HepG2 (cell line): Measurements from ENCODE around the gene SLITRK1. TPM values are rescaled to one million over a fixed set of nuclear protein-coding genes. Genes with fewer than 3 reads are reported as not detected.

Source experiments
- ATAC-seq: fragments of 200-7000 bp; cut with Tn5 transposase; 3 replicates; pipeline ENCODE4 v1.9.1; 2020; ENCODE audit warnings: mild to moderate bottlenecking, moderate library complexity
- Bru-seq: library from RNA; stranded (reverse); fragments of 400-500 nt; gene quantifications from one replicate; lab custom pipeline; 2021; lab: Mats Ljungman, UMichigan
- BruChase-seq, 2 experiments: library from RNA; stranded (reverse); fragments of 400-500 nt; gene quantifications; one replicate each; lab custom pipeline; 2021; lab: Mats Ljungman, UMichigan
- BruUV-seq: library from RNA; stranded (reverse); fragments of 400-500 nt; replicated peaks from 2 replicates; lab custom pipeline; 2021; lab: Mats Ljungman, UMichigan
- CTCF ChIA-PET: fragments of 300-600 bp; formaldehyde crosslinking; extraction: SDS; loops from one replicate; lab custom pipeline; 2021; ENCODE audit warnings: low total read pairs, inconsistent platforms, low intra/inter-chr PET ratio; lab: Yijun Ruan, JAX
- POLR2A ChIA-PET: fragments of 350-600 bp; sonication (Branson Sonifier 250); formaldehyde crosslinking; loops from one replicate; lab custom pipeline; 2020; ENCODE audit warnings: antibody characterized with exemption, inconsistent platforms; lab: Yijun Ruan, JAX
- DNase-seq: peaks from one replicate; pipeline ENCODE4 v3.0.0-alpha.2; 2015; ENCODE audit warnings: low spot score
- FAIRE-seq: peaks from 3 replicates; lab custom pipeline; 2011; peaks lifted over from hg19 to GRCh38; lab: Jason Lieb, UNC
- H2AFZ ChIP-seq: one replicate; pipeline ENCODE4 v1.6.1; 2011; ENCODE audit warnings: low read length, inconsistent platforms
- H3K27ac ChIP-seq: fragments of 300-600 bp; 3 replicates; pipeline ENCODE4 v1.8.0; 2011; ENCODE audit warnings: mixed run types, mild to moderate bottlenecking, mixed read lengths, low read length, inconsistent platforms; ENCODE audit not compliant: insufficient read depth; ENCODE audit errors: extremely low read length
- H3K27me3 ChIP-seq, 2 experiments: fragments of 200-600 bp in 1 of 2; 2 replicates in 1 of 2; 3 replicates in 1 of 2; pipeline versions ENCODE4 v1.6.0 to v1.8.0; 2011; ENCODE audit warnings: low read length in 2 of 2, mild to moderate bottlenecking in 2 of 2, moderate library complexity in 2 of 2, inconsistent platforms in 1 of 2; ENCODE audit not compliant: insufficient read depth in 2 of 2, control insufficient read depth in 1 of 2
- H3K36me3 ChIP-seq, 2 experiments: fragments of 200-600 bp in 1 of 2; replicated peaks in 1 of 2; 2 replicates in 1 of 2; 3 replicates in 1 of 2; pipeline versions ENCODE4 v1.5.1 to v1.8.0; 2011; ENCODE audit warnings: low read length in 2 of 2, inconsistent platforms in 1 of 2; ENCODE audit not compliant: insufficient read depth in 2 of 2, control insufficient read depth in 1 of 2
- H3K4me1 ChIP-seq: 2 replicates; pipeline ENCODE4 v1.5.1; 2012; ENCODE audit warnings: low read length, inconsistent platforms; ENCODE audit not compliant: insufficient read depth
- H3K4me2 ChIP-seq: 2 replicates; pipeline ENCODE4 v1.6.0; 2011; ENCODE audit warnings: low read depth, low read length, inconsistent platforms
- H3K4me3 ChIP-seq, 3 experiments: fragments of 200-600 bp in 1 of 3; sonication (generic), shearing (Covaris generic) in 1 of 3; replicated peaks in 1 of 3; 2 replicates each; pipeline ENCODE4 v1.5.1; 2011 to 2016; ENCODE audit warnings: low read length in 3 of 3, inconsistent platforms in 2 of 3, low read depth in 2 of 3, mild to moderate bottlenecking in 2 of 3, control low read depth in 1 of 3, mixed read lengths in 1 of 3; ENCODE audit not compliant: insufficient read depth in 1 of 3
- H3K79me2 ChIP-seq: one replicate; pipeline ENCODE4 v1.6.1; 2011; ENCODE audit warnings: low read length, inconsistent platforms; ENCODE audit not compliant: insufficient read depth
- H3K9ac ChIP-seq: 2 replicates; pipeline ENCODE4 v1.6.0; 2011; ENCODE audit warnings: mild to moderate bottlenecking, low read depth, low read length, inconsistent platforms; ENCODE audit not compliant: insufficient read depth
- H3K9me3 ChIP-seq: 2 replicates; pipeline ENCODE4 v1.5.1; 2012; ENCODE audit warnings: mild to moderate bottlenecking, low read length
- H4K20me1 ChIP-seq: 2 replicates; pipeline ENCODE4 v1.6.0; 2011; ENCODE audit warnings: inconsistent platforms, mild to moderate bottlenecking, low read length, moderate library complexity; ENCODE audit not compliant: insufficient read depth
- ARID3A ChIP-seq: IDR thresholded peaks from 2 replicates; pipeline ENCODE4 v1.6.1; 2012; ENCODE audit warnings: low read depth, low read length, improper control_type of control experiment
- CENPBD1 ChIP-seq: sonication (generic); formaldehyde crosslinking; IDR thresholded peaks from 2 replicates; pipeline ENCODE4 v1.8.0; 2022; ENCODE audit warnings: missing genetic modification reagents, low read depth, mild to moderate bottlenecking, borderline replicate concordance
- EHMT2 ChIP-seq: fragments of 200-600 bp; sonication (generic); IDR thresholded peaks from 2 replicates; pipeline ENCODE4 v1.7.0; 2017; ENCODE audit warnings: antibody characterized with exemption, low read depth, low read length, borderline replicate concordance
- HNF4A ChIP-seq: sonication (generic); formaldehyde crosslinking; IDR thresholded peaks from 2 replicates; pipeline ENCODE4 v1.4.0; 2020; ENCODE audit warnings: missing genetic modification reagents
- MIER2 ChIP-seq: IDR thresholded peaks from 2 replicates; pipeline ENCODE4 v1.6.1; 2016; ENCODE audit warnings: missing biosample characterization, missing genetic modification reagents
- NFE2 ChIP-seq: sonication (generic); formaldehyde crosslinking; IDR thresholded peaks from 2 replicates; pipeline ENCODE4 v1.4.0; 2020; ENCODE audit warnings: missing genetic modification reagents
- REST ChIP-seq, 2 experiments: IDR thresholded peaks; 2 replicates each; pipeline ENCODE4 v1.6.1; 2011 to 2012; ENCODE audit warnings: low read length in 2 of 2, borderline replicate concordance in 1 of 2, low read depth in 1 of 2, mild to moderate bottlenecking in 1 of 2, moderate library complexity in 1 of 2
- SALL1 ChIP-seq: sonication (generic); formaldehyde crosslinking; IDR thresholded peaks from 2 replicates; pipeline ENCODE4 v1.8.0; 2022; ENCODE audit warnings: mild to moderate bottlenecking, missing genetic modification reagents
- SRF ChIP-seq: IDR thresholded peaks from 2 replicates; pipeline ENCODE4 v1.6.1; 2011; ENCODE audit warnings: mild to moderate bottlenecking, low read depth, low read length, moderate library complexity
- ZNF616 ChIP-seq: sonication (generic); formaldehyde crosslinking; IDR thresholded peaks from 2 replicates; pipeline ENCODE4 v1.5.0; 2020; ENCODE audit warnings: low read depth, mild to moderate bottlenecking, missing genetic modification reagents
- WGBS: methylation state at CpG from one replicate; pipeline ENCODE4 v1.1.6; 2017; ENCODE audit warnings: low lambda C conversion rate; 5-methylcytosine and 5-hydroxymethylcytosine counted together
- in situ Hi-C: cut with HindIII; loops from 2 replicates; pipeline ENCODE4 v1.10.0; 2017; ENCODE audit warnings: low pct_unique_long_range_greater_than_20kb; ENCODE audit not compliant: extremely low pct_ligation_motif_present
- intact Hi-C: fragments of 100-400 bp; cut with micrococcal nuclease; formaldehyde crosslinking; loops from one replicate; pipeline ENCODE4 v1.10.0; 2022; ENCODE audit not compliant: unreplicated experiment
- long read RNA-seq, 2 experiments: library from RNA in 1 of 2; library from polyadenylated mRNA in 1 of 2; stranded (forward) in 1 of 2; unstranded in 1 of 2; transcript quantifications; one replicate each; pipeline ENCODE4 v2.0.0, GENCODE V29; 2019 to 2022
- polyA minus RNA-seq, 3 experiments: library from RNA; depleted of rRNA, polyadenylated mRNA; stranded (reverse); fragments of >200 nt; gene quantifications; 2 replicates each; pipeline ENCODE4 v1.2.3, GENCODE V29; 2011; ENCODE audit warnings: low replicate concordance in 1 of 3
- polyA plus RNA-seq, 8 experiments: library from polyadenylated mRNA; depleted of rRNA in 3 of 8; stranded (reverse) in 7 of 8; unstranded in 1 of 8; fragments of >200 nt; fragmentation: Illumina TruSeq in 4 of 8; extraction: Trizol in 4 of 8; gene quantifications; 2 replicates each; pipeline versions ENCODE4 v1.2.1 to v1.2.3, GENCODE V29; 2011 to 2016; ENCODE audit warnings: low read depth in 4 of 8, missing spikeins in 1 of 8, mixed read lengths in 1 of 8; ENCODE audit not compliant: insufficient read depth in 1 of 8
- total RNA-seq, 5 experiments: library from RNA; depleted of rRNA; stranded (reverse); fragments of >200 nt; fragmentation: Illumina TruSeq; extraction: Trizol; gene quantifications; 2 replicates each; pipeline ENCODE4 v1.2.3, GENCODE V29; 2016; ENCODE audit warnings: low read depth in 1 of 5

SLITRK1 gene, protein sequence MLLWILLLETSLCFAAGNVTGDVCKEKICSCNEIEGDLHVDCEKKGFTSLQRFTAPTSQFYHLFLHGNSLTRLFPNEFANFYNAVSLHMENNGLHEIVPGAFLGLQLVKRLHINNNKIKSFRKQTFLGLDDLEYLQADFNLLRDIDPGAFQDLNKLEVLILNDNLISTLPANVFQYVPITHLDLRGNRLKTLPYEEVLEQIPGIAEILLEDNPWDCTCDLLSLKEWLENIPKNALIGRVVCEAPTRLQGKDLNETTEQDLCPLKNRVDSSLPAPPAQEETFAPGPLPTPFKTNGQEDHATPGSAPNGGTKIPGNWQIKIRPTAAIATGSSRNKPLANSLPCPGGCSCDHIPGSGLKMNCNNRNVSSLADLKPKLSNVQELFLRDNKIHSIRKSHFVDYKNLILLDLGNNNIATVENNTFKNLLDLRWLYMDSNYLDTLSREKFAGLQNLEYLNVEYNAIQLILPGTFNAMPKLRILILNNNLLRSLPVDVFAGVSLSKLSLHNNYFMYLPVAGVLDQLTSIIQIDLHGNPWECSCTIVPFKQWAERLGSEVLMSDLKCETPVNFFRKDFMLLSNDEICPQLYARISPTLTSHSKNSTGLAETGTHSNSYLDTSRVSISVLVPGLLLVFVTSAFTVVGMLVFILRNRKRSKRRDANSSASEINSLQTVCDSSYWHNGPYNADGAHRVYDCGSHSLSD
- total RNA-seq (2016; rRNA removed; fragmentation: Illumina TruSeq; extraction: Trizol) (not detected in 2 replicates), polyA plus RNA-seq (2011; rRNA removed) (not detected in 2 replicates), polyA minus RNA-seq (2011; rRNA and poly(A)+ RNA removed; ENCODE audit: low replicate concordance) (not detected in 2 replicates), Bru-seq, nascent RNA (not detected), BruChase-seq, experiment 1, labeled RNA remaining after a 6-hour chase (not detected), BruChase-seq, experiment 2, labeled RNA remaining after a 2-hour chase (not detected)
- not detected in 2 replicates for total RNA-seq (2016; cell fraction: cytosol; rRNA removed; fragmentation: Illumina TruSeq; extraction: Trizol; ENCODE audit: low read depth)
- not detected in 2 replicates for total RNA-seq (2016; cell fraction: insoluble cytoplasmic fraction; rRNA removed; fragmentation: Illumina TruSeq; extraction: Trizol)
- total RNA-seq (2016; cell fraction: membrane; rRNA removed; fragmentation: Illumina TruSeq; extraction: Trizol) = not detected in 2 replicates
- total RNA-seq (2016; cell fraction: nucleus; rRNA removed; fragmentation: Illumina TruSeq; extraction: Trizol) = not detected in 2 replicates
- not detected in 2 replicates for polyA plus RNA-seq (2011; cell fraction: cytosol; rRNA removed)
- not detected in 2 replicates for polyA plus RNA-seq (2011; cell fraction: nucleus; rRNA removed)
- not detected in 2 replicates for polyA plus RNA-seq (2012)
- polyA plus RNA-seq (2016; cell fraction: cytosol; fragmentation: Illumina TruSeq; extraction: Trizol; ENCODE audit: low read depth) = not detected in 2 replicates
- polyA plus RNA-seq (2016; cell fraction: insoluble cytoplasmic fraction; fragmentation: Illumina TruSeq; extraction: Trizol; ENCODE audit: low read depth) = not detected in 2 replicates
- not detected in 2 replicates for polyA plus RNA-seq (2016; cell fraction: membrane; fragmentation: Illumina TruSeq; extraction: Trizol; ENCODE audit: low read depth)
- not detected in 2 replicates for polyA plus RNA-seq (2016; cell fraction: nucleus; fragmentation: Illumina TruSeq; extraction: Trizol; ENCODE audit: insufficient read depth, low read depth)
- not detected in 2 replicates for polyA minus RNA-seq (2011; cell fraction: cytosol; rRNA and poly(A)+ RNA removed)
- not detected in 2 replicates for polyA minus RNA-seq (2011; cell fraction: nucleus; rRNA and poly(A)+ RNA removed)
- long read RNA-seq, experiment 1 = 0 reads
- long read RNA-seq, experiment 2 = 0 reads

DNA sequence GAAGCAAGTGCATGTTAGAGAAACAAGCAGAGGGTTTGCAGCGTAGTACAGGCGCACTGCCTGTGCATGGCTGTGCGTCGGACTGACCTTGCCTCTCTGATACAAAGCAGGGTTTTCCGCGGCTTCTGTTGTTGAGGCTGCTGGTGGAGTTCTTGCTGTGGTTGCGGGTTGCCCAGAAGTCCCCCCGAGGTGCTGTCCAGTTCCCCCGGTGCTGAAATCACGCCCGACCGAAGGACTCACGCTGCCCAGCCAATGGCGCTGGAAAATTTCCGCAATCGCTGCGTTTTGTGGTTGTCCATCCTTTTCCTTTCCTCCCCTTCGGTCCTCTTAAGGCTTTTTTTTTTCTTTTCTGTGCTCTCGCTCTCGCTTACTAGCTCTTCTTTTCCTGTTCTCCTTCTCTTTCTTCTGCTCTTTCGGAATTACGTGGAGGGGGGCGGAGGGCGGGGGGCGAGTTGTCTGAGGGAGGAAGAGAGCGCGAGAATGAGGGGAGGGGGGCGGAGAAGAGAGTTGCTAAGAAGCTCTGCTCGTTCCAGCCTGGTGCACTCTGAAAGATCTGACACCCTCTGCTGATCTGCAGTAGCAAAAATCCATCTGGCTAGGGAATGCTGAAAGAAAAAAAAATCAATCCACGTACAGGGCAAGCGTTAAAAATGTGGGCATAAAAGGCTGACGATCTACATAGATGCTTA, at the start of gene SLITRK1:
Gene SLITRK1 (minus strand): TSS at position 558 of the 689 bp plus-strand sequence. CDS start 967 bp downstream, outside the sequence.
- H4K20me1 ChIP-seq = no peaks in the 10 kb centered on the region
- H3K4me2 ChIP-seq = no peak within 1 kb of the TSS
- POLR2A ChIA-PET = no interaction called here
- no peak within 1 kb of the TSS for H3K4me3 ChIP-seq
- H3K27ac ChIP-seq = no peak within 1 kb of the TSS
- intact Hi-C loops (no loop called here), in situ Hi-C loops (no loop called here)
- ATAC-seq (no peak; the same call in 2 of the 3 replicates), DNase-seq (no peak), FAIRE-seq (no peak)
- TF ChIP-seq SALL1 (peak; percentile 12; the same call in 1 of the 2 replicates), NFE2 (CRISPR knock-in tag) (no peak), ZNF616 (CRISPR knock-in tag) (no peak), SRF (no peak), ARID3A (no peak), EHMT2 (peak; percentile 53; the same call in 1 of the 2 replicates), CENPBD1 (CRISPR knock-in tag) (no peak), REST (IDR thresholded peaks at IDR 0.05; ENCODE audit: borderline replicate concordance in 1 of 2, low read depth in 1 of 2, low read length in 2 of 2) (peak; percentile 79 to 95), HNF4A (CRISPR knock-in tag) (no peak), MIER2 (peak; percentile 91)
- H3K27me3 ChIP-seq = peaks cover 3 to 15% of the 10 kb centered on the region in 2 experiments; a peak in 4 of 5 replicates
- no TSS peak for BruUV-seq
- no peak within 1 kb of the TSS for H2AFZ ChIP-seq
- no peaks in the 10 kb centered on the region for H3K79me2 ChIP-seq
- no peaks in the 10 kb centered on the region for H3K36me3 ChIP-seq
- 32% methylated on average over 28 of the region's 32 CpGs for WGBS
- H3K9me3 ChIP-seq = no peaks in the 10 kb centered on the region
- no peak within 1 kb of the TSS for H3K9ac ChIP-seq
- no peaks in the 10 kb centered on the region for H3K4me1 ChIP-seq
- CTCF ChIA-PET = no interaction called here
